GM21526 (cell line): ENCODE measurements around the gene KRT38.
"Not testable (repeated sequence)": the region's sequence is repeated elsewhere in the genome, so short reads cannot be mapped to it uniquely, and the experiment has no call there.

Source experiments
- ATAC-seq: cut with Tn5 transposase; IDR thresholded peaks from one replicate; pipeline ENCODE4 v1.9.1; 2021; ENCODE audit warnings: moderate library complexity; ENCODE audit not compliant: unreplicated experiment, low FRiP score

KRT38 gene

GRCh38 chr17:41463746-41464145, 23.0 kb upstream of the KRT38 start:
- ATAC-seq: no peak

GRCh38 chr17:41462705-41463104, 21.9 kb upstream of the KRT38 start:
- no peak for ATAC-seq

- no peak for ATAC-seq
These were observed 16.9 kb upstream of the KRT38 start for GRCh38 chr17:41457676-41458075.

GRCh38 chr17:41456204-41456603, 15.4 kb upstream of the KRT38 start:
- no peak for ATAC-seq

GRCh38 chr17:41455236-41455635, 14.5 kb upstream of the KRT38 start:
- no peak for ATAC-seq

- ATAC-seq: no peak
These were observed 12.3 kb upstream of the KRT38 start for GRCh38 chr17:41453066-41453465.

GRCh38 chr17:41452281-41452680, 11.5 kb upstream of the KRT38 start:
- no peak for ATAC-seq

GRCh38 chr17:41451154-41451728, 10.5 kb upstream of the KRT38 start:
- no peak for ATAC-seq

- no peak for ATAC-seq
These were observed 8.2 kb upstream of the KRT38 start for GRCh38 chr17:41449008-41449407.

- ATAC-seq: no peak
These were observed 7.7 kb upstream of the KRT38 start for GRCh38 chr17:41448506-41448905.

GRCh38 chr17:41446806-41447205, 6.0 kb upstream of the KRT38 start:
- ATAC-seq: no peak

- no peak for ATAC-seq
These were observed 3.9 kb upstream of the KRT38 start for GRCh38 chr17:41444640-41445039.

- ATAC-seq: no peak
These were observed 3.4 kb upstream of the KRT38 start for GRCh38 chr17:41444186-41444585.

GRCh38 chr17:41442739-41443138, 2.0 kb upstream of the KRT38 start:
- no peak for ATAC-seq

- no peak for ATAC-seq
These were observed 1.4 kb downstream of the KRT38 start for GRCh38 chr17:41439375-41439774.

GRCh38 chr17:41437769-41438168, 3.0 kb downstream of the KRT38 start:
- ATAC-seq: no peak

GRCh38 chr17:41437254-41437653, 3.5 kb downstream of the KRT38 start:
- no peak for ATAC-seq

- ATAC-seq: no peak
These were observed 6.4 kb downstream of the KRT38 start for GRCh38 chr17:41434415-41434814.

GRCh38 chr17:41434005-41434404, 6.8 kb downstream of the KRT38 start:
- ATAC-seq: no peak

- ATAC-seq: no peak
These were observed 7.2 kb downstream of the KRT38 start for GRCh38 chr17:41433586-41433985.

- ATAC-seq: not testable (repeated sequence)
These were observed 10.4 kb downstream of the KRT38 start for GRCh38 chr17:41430376-41430775.

GRCh38 chr17:41429667-41430066, 11.1 kb downstream of the KRT38 start:
- ATAC-seq: no peak
